Hepatocyte (in vitro differentiated cells): ENCODE measurements around the gene BORCS8.

Source experiments
- EZH2 ChIP-seq: fragments of 200-600 bp; sonication (generic); IDR thresholded peaks from 2 replicates; pipeline ENCODE4 v1.6.1; 2016; ENCODE audit warnings: antibody characterized with exemption, mild to moderate bottlenecking, borderline replicate concordance
- EZH2phosphoT487 ChIP-seq: fragments of 200-600 bp; sonication (generic); IDR thresholded peaks from one replicate; pipeline ENCODE4 v1.6.1; 2018; ENCODE audit warnings: antibody characterized with exemption, mild to moderate bottlenecking, low read depth, moderate library complexity; ENCODE audit not compliant: unreplicated experiment, severe bottlenecking
- TF ChIP-seq, protein P1 (sequence below): fragments of 200-600 bp; sonication (generic); IDR thresholded peaks from 2 replicates; pipeline ENCODE4 v1.5.1; 2016; ENCODE audit warnings: antibody characterized with exemption, mild to moderate bottlenecking; ENCODE audit not compliant: poor library complexity

DNA sequence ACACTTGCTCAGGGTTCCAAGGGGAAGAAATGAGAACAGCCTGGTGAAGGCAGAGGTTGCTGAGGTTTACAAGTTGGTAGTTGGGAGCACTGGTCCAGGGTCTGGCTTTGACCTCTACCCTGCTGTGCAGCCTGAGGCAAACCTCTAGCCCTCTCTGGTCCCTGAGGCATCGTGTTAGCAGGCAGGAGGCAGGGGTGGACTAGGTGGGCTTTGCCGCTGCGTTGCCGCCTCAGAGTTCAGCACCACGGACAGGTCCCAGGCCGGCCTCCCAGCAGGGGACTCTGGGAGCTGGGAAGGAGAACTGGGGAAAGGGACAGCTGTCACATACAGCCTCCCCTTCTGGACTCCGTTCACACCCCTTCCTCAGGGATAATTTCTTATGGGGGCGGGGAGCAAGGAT, 22.9 kb upstream of the BORCS8 start:
- TF ChIP-seq, protein P1, sequence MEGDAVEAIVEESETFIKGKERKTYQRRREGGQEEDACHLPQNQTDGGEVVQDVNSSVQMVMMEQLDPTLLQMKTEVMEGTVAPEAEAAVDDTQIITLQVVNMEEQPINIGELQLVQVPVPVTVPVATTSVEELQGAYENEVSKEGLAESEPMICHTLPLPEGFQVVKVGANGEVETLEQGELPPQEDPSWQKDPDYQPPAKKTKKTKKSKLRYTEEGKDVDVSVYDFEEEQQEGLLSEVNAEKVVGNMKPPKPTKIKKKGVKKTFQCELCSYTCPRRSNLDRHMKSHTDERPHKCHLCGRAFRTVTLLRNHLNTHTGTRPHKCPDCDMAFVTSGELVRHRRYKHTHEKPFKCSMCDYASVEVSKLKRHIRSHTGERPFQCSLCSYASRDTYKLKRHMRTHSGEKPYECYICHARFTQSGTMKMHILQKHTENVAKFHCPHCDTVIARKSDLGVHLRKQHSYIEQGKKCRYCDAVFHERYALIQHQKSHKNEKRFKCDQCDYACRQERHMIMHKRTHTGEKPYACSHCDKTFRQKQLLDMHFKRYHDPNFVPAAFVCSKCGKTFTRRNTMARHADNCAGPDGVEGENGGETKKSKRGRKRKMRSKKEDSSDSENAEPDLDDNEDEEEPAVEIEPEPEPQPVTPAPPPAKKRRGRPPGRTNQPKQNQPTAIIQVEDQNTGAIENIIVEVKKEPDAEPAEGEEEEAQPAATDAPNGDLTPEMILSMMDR: no peak
- no peak for TF ChIP-seq EZH2
- no peak for TF ChIP-seq EZH2phosphoT487
